GM15510 (cell line): ENCODE data around the gene SMURF1.

Source experiments
- POLR2A ChIP-seq: IDR thresholded peaks from 3 replicates; pipeline ENCODE4 v1.6.1; 2011; ENCODE audit warnings: borderline replicate concordance; ENCODE audit not compliant: insufficient read length; ENCODE audit errors: extremely low read depth

Gene SMURF1

DNA sequence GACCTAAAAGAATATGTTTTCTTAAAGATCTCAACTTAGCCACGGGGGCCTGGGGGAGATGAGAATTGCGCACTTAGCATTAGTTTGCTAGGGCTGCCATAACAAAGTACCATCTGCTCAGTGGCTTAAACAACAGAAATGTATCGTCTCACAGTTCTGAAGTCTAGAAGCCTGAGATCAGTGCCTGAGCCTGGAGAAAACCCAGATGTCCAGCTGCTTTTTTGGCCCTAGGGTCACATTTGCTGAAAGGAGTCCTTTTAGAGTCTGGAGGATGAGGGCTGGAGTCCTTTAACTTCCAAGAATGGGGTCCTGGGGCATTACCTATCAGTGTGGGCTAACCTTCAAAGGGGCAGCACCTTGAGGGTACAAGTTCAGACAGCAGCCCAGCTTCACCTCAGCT, 48.2 kb downstream of the SMURF1 start:
- TF ChIP-seq POLR2A: no peak

GRCh38 chr7:99094401-99094800, 49.5 kb downstream of the SMURF1 start:
- TF ChIP-seq POLR2A: no peak

- TF ChIP-seq POLR2A: no peak
These were observed 51.7 kb downstream of the SMURF1 start for GRCh38 chr7:99092064-99092720.

- TF ChIP-seq POLR2A: no peak
These were observed 53.0 kb downstream of the SMURF1 start for GRCh38 chr7:99090771-99091542.

GRCh38 chr7:99089914-99090629, 53.8 kb downstream of the SMURF1 start:
- no peak for TF ChIP-seq POLR2A

GRCh38 chr7:99086944-99087343, 57.0 kb downstream of the SMURF1 start:
- TF ChIP-seq POLR2A: no peak

- TF ChIP-seq POLR2A: no peak
These were observed 57.4 kb downstream of the SMURF1 start for GRCh38 chr7:99086532-99086931.

DNA sequence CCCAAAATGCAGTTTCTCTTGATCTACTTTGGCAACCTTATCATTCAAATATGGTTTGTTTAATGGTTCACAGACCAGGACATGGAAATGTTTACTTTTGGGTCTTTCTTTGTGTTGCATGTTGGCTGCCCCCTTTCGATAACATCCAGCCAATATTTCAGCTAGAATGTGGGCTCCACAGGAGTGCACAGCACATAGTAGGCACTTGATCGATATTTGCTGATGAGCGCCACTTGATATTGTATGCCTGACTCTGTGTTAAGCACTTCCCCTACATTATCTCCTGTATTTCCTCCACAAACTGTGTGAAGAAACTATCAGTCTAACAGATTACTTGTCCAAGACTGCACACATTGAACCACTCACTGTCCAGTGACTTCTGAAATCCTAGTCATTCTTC, 60.2 kb downstream of the SMURF1 start:
- TF ChIP-seq POLR2A: no peak

- TF ChIP-seq POLR2A: no peak
These were observed 60.7 kb downstream of the SMURF1 start for GRCh38 chr7:99083068-99083651.

DNA sequence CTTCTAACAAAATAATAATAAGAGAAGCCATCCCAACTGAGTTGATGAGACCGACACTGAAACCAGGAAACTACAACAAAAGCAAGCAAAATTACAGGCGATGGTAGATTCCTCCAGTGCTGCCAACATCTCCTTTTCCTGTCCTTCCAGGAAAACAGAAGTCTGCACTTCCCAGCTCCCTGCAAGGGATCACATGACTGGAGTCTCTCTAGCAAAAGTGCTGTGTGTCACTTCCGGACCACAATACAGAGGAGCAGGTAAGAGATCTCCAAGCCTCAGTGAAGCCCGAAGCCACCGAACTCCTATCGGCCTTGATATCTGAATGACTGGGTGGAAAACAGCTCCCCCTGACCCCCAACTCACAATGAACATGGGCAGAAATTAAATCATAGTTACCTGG, 63.2 kb downstream of the SMURF1 start:
- TF ChIP-seq POLR2A: no peak

DNA sequence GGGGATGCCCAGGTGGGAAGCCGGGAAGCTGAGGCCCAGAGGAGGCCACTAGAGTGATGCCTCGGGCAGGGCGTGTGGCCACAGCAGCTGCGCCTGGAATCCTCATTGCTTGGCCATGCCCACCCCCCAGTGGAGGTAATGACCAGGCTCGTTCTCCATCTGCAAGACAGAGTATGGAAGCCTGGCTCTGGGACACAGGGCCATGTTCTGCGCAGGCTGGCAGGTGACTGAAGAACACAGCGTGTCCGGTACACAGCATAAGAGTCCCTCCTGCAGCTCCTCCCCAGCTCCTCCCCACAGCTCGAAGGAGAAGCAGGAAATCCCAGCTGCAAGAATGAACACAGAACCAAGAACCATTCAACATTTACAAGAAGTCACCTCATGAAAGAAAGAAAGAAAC, 64.8 kb downstream of the SMURF1 start:
- no peak for TF ChIP-seq POLR2A

DNA sequence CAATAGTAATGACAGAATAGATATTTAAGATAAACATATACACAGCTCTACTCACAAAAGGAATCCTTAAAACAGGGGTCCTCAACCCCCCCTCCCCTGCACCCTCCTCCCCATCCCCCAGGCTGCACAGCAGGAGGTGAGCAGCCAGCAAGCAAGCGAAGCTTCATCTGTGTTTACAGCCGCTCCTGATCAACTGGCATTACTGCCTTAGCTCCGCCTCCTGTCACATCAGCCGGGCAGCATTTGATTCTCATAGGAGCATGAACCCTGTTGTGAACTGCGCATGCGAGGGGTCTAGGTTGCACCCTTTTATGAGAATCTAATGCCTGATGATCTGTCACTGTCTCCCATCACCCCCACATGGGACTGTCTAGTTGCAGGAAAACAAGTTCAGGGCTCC, 65.5 kb downstream of the SMURF1 start:
- no peak for TF ChIP-seq POLR2A

DNA sequence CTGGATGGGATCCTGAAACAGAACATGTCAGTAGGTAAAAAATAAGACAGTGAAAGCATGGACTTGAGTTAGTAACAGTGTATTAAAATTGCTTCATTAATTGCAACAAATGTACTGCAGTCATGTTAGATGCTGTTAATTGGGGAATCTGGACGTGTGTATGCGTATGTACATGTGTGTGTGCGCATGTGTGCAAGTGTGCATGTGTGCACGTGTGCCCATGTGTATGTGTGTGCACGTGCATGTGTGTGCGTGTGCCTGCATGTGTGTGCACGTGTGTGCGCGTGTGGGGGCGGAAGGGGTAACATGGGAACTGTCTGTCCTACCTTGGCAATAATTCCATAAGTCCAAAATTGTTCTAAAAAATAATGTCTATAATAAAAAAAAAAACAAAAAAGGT, 67.3 kb downstream of the SMURF1 start:
- TF ChIP-seq POLR2A: no peak

DNA sequence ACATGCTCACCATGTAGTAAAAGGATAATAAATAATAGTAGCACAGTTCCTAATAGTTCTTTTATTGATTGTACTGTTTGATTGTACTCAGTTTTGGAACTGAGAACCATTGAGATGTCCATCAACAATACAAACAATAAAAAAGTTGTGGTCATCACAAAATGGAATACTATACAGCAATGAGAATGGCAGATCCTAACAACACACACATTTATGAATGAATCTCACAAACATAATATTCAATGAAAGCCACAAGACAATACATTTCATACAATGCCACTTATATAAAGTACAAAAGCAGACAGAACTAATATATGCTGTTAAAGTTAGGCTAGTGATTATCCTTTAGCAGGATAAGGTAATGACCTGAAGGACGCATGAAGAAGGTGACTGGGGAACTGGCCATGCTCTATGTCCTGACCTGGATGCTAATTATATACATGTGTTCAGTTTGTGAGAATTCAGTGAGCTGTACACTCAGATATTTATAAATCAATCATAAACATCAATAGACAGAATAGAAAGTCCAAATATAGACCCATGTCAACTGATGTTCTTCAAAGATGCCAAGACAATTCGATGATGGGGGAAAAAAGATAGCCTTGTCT, 70.0 kb downstream of the SMURF1 start:
- no peak for TF ChIP-seq POLR2A

DNA sequence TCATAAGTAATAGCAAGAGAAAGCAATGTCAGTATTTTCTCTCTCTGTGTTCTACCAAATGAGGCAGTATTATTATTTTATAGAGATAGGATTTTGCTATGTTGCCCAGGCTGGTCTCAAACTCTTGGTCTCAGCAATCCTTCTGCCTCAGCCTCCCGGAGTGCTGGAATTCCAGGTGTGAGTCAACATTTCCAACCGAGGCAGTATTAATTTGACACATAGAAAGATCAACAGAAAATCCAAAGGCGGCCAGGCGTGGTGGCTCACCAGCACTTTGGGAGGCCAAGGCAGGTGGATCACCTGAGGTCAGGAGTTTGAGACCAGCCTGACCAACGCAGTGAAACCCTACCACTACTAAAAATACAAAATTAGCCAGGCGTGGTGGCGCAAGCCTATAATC, 71.8 kb downstream of the SMURF1 start:
- no peak for TF ChIP-seq POLR2A
